ENCODE measurements around the gene JTB. TPM values are rescaled to one million over a fixed set of nuclear protein-coding genes. Genes with fewer than 3 reads are reported as not detected.

The JTB gene
- total RNA-seq, 1 experiment from 2014 or later: 194 TPM

DNA sequence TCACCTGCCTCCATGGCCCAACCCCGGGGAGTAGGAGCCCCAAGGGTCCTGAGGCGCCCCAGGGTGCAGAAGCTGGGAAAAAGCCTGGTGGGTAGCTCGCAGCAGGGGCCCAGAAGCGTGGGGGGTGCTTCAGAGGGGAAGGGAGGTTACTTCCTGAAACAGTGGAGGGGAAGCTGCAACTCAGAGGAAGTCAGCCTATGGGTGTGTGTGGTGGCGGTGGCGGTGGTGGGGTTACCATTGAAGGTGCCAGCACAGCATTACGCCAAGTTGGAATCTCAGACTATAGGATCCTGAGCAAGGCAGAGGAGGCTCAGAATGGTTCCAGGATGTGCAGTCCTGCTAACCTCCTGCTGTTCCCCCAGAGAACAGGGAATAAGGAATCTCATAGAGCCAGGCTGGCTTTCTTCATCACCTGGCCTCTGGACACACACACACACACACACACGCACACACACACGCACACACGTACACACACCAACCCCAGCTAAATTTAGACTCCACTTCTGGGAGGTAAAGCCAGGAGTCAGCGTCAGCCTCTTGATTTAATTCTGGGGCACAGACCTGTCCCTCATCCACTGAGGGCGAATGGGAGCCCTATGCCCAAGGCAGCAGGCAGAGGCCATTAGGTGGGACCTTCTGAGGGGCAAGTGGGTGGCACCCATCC lies 32.2 kb downstream of the JTB start:
- H3K36me3 Mint-ChIP-seq (ENCODE audit: insufficient read depth, unreplicated experiment): peaks cover 44% of the 10 kb centered on the region
- no peaks in the 10 kb centered on the region for H3K9me3 Mint-ChIP-seq (ENCODE audit: unreplicated experiment)
- H3K4me1 Mint-ChIP-seq (ENCODE audit: insufficient read depth, unreplicated experiment): peaks cover 21% of the 10 kb centered on the region
- POLR2A ChIA-PET: interaction anchor here (0.6 to 16.7 kb wide), 18 partner anchors 10 to 302 kb away, joined by 3 to 430 read pairs (median 4); partner anchors contain the start of genes CREB3L4, CRTC2, GATAD2B and JTB
- intact Hi-C loops (cut with micrococcal nuclease): loop anchor here (5.0 kb wide), 1 partner anchor 42 kb away; the partner anchor contains the start of gene RAB13
- no TSS peak for BruUV-seq (replicated peaks)
- CTCF ChIA-PET: interaction anchor here (0.5 to 5.6 kb wide), 24 partner anchors 13 to 593 kb away, joined by 3 to 60 read pairs (median 4); partner anchors contain the start of genes CREB3L4, CRTC2, GATAD2B and JTB
- peak overlapping the region; percentile 90 for H3K4me3 Mint-ChIP-seq (ENCODE audit: unreplicated experiment)
- H3K27me3 Mint-ChIP-seq (ENCODE audit: insufficient read depth, unreplicated experiment): no peaks in the 10 kb centered on the region
- DNase-seq (ENCODE audit: unreplicated experiment): peak; percentile 45
- TF ChIP-seq, protein P1, sequence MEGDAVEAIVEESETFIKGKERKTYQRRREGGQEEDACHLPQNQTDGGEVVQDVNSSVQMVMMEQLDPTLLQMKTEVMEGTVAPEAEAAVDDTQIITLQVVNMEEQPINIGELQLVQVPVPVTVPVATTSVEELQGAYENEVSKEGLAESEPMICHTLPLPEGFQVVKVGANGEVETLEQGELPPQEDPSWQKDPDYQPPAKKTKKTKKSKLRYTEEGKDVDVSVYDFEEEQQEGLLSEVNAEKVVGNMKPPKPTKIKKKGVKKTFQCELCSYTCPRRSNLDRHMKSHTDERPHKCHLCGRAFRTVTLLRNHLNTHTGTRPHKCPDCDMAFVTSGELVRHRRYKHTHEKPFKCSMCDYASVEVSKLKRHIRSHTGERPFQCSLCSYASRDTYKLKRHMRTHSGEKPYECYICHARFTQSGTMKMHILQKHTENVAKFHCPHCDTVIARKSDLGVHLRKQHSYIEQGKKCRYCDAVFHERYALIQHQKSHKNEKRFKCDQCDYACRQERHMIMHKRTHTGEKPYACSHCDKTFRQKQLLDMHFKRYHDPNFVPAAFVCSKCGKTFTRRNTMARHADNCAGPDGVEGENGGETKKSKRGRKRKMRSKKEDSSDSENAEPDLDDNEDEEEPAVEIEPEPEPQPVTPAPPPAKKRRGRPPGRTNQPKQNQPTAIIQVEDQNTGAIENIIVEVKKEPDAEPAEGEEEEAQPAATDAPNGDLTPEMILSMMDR (IDR thresholded peaks at IDR 0.05; ENCODE audit: unreplicated experiment): no peak
- peak overlapping the region; percentile 88 for H3K27ac Mint-ChIP-seq (ENCODE audit: low read depth, unreplicated experiment)

DNA sequence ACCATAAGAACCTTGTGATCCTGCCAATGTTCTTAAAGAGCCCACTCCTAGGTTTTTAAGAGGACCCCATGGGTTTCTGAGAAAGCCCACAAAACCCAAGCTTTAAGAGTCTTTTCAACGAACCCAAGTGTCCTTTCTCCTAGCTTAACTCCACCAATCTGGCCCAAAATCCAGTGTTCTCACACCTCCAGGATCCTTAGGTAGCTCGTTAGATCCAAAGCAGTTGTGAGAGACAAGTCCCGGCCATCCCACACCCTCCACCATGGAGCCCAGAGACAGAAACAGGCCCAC lies 32.7 kb downstream of the JTB start:
- no peaks in the 10 kb centered on the region for H3K27me3 Mint-ChIP-seq (ENCODE audit: insufficient read depth, unreplicated experiment)
- DNase-seq (ENCODE audit: unreplicated experiment): no peak
- peak overlapping the region; percentile 90 for H3K4me3 Mint-ChIP-seq (ENCODE audit: unreplicated experiment)
- ChIA-PET POLR2A (interaction anchor here (0.6 to 16.7 kb wide), 12 partner anchors 9 to 302 kb away, joined by 3 to 430 read pairs (median 11); partner anchors contain the start of genes CREB3L4, CRTC2, GATAD2B and JTB), CTCF (interaction anchor here (0.6 to 5.6 kb wide), 18 partner anchors 14 to 592 kb away, joined by 3 to 60 read pairs (median 4); partner anchors contain the start of genes CRTC2, GATAD2B, JTB and NPR1)
- TF ChIP-seq, protein P1 (IDR thresholded peaks at IDR 0.05; ENCODE audit: unreplicated experiment): no peak
- intact Hi-C loops (cut with micrococcal nuclease): loop anchor here (5.0 kb wide), 1 partner anchor 43 kb away; the partner anchor contains the start of gene RAB13
- peaks cover 44% of the 10 kb centered on the region for H3K36me3 Mint-ChIP-seq (ENCODE audit: insufficient read depth, unreplicated experiment)
- H3K27ac Mint-ChIP-seq (ENCODE audit: low read depth, unreplicated experiment): peak overlapping the region; percentile 88
- H3K4me1 Mint-ChIP-seq (ENCODE audit: insufficient read depth, unreplicated experiment): peaks cover 21% of the 10 kb centered on the region
- no peaks in the 10 kb centered on the region for H3K9me3 Mint-ChIP-seq (ENCODE audit: unreplicated experiment)
- TSS peak; percentile 8 for BruUV-seq (replicated peaks)

DNA sequence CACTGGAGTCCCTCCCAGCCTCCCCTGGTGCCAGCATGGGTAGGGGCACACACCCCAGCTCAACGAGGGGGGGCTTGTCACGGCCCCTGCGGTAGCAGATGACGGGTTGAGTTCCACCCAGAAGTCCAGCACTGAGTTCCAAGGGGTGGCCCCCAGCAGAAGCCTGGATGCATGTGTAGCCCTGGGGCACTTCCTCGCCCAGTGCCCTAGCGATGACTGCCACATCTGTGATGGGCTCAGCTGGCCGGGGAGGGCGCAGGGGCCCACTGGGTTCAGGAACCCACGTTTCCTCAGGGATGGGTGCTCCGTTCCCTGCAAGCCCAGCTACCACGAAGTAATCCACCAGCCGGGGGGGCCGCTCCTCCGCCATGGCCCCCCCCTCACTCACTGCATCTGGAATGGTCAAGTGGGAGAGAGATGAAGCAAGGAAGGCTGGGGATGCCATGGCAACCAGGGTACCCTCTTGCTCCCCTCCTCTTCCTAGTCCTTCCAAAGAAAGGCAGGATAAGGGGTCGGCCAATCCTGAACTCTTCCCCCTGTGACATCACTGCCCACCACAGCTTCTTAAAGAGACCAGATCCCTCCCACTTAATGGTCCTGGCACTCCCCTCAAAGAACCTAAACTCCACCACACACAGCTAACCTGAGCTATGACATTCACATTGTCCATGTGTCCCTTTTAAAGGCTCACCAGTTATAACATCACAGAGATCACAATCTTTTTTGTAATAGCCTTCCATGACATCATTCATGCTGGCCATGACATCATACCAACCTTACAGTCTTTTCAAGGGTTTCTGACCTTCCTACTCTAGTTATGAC lies 33.3 kb downstream of the JTB start:
- DNase-seq (ENCODE audit: unreplicated experiment): no peak
- Mint-ChIP-seq H3K27me3 (ENCODE audit: insufficient read depth, unreplicated experiment) (no peaks in the 10 kb centered on the region), H3K9me3 (ENCODE audit: unreplicated experiment) (no peaks in the 10 kb centered on the region), H3K36me3 (ENCODE audit: insufficient read depth, unreplicated experiment) (peaks cover 43% of the 10 kb centered on the region), H3K4me3 (ENCODE audit: unreplicated experiment) (peak overlapping the region; percentile 90), H3K27ac (ENCODE audit: low read depth, unreplicated experiment) (peak overlapping the region; percentile 88), H3K4me1 (ENCODE audit: insufficient read depth, unreplicated experiment) (peaks cover 21% of the 10 kb centered on the region)
- ChIA-PET CTCF (interaction anchor here (0.6 to 5.6 kb wide), 18 partner anchors 14 to 433 kb away, joined by 3 to 60 read pairs (median 4); partner anchors contain the start of genes CRTC2, GATAD2B, JTB and SLC39A1), POLR2A (interaction anchor here (0.6 to 16.7 kb wide), 11 partner anchors 9 to 272 kb away, joined by 3 to 430 read pairs (median 7); partner anchors contain the start of genes CREB3L4, CRTC2, GATAD2B and JTB)
- TF ChIP-seq, protein P1 (IDR thresholded peaks at IDR 0.05; ENCODE audit: unreplicated experiment): no peak
- BruUV-seq (replicated peaks): no TSS peak
- intact Hi-C loops (cut with micrococcal nuclease): no loop called here

All from MCF 10A (cell line).